T-cell (primary cell): ENCODE results near the gene AMZ2. TPM values are rescaled to one million over a fixed set of nuclear protein-coding genes. Genes with fewer than 3 reads are reported as not detected.
"Not testable (repeated sequence)": the region's sequence is repeated elsewhere in the genome, so short reads cannot be mapped to it uniquely, and the experiment has no call there.

ENCODE experiments used
- ATAC-seq, 4 experiments: fragments of 200-7000 bp in 3 of 4; fragments of 150-1000 bp in 1 of 4; cut with Tn5 transposase; replicated peaks in 1 of 4; 1 replicate in 3 of 4; 2 replicates in 1 of 4; pipeline ENCODE4 v1.10.0; 2021; ENCODE audit warnings: moderate library complexity in 3 of 4, mild to moderate bottlenecking in 2 of 4, moderate number of reproducible peaks in 1 of 4
- CTCF ChIA-PET, 2 donors: fragments of 300-600 bp; sonication (Branson Sonifier 250); formaldehyde crosslinking; loops; one replicate each; lab custom pipeline; 2022; ENCODE audit warnings: antibody characterized with exemption in 2 of 2; lab: Charles Lee
- POLR2A ChIA-PET, 2 donors: fragments of 300-600 bp; sonication (Branson Sonifier 250); formaldehyde crosslinking; loops; one replicate each; lab custom pipeline; 2022; ENCODE audit warnings: antibody characterized with exemption in 2 of 2; lab: Charles Lee
- DNase-seq, 35 experiments: peaks; one replicate each; pipeline versions ENCODE4 v3.0.0 to v3.0.0-alpha.2; 2013 to 2023
- H3K27ac ChIP-seq: one replicate; pipeline ENCODE4 v1.5.1; 2013; ENCODE audit warnings: low read length
- H3K27me3 ChIP-seq, 2 experiments: replicated peaks in 1 of 2; 1 replicate in 1 of 2; 2 replicates in 1 of 2; pipeline versions ENCODE4 v1.6.1 to v1.7.0; 2013; ENCODE audit warnings: low read length in 1 of 2, mixed read lengths in 1 of 2; ENCODE audit not compliant: control insufficient read depth in 2 of 2, insufficient read depth in 2 of 2; ENCODE audit errors: extremely low read depth in 1 of 2
- H3K36me3 ChIP-seq, 2 donors: 1 replicate in 1 of 2; 2 replicates in 1 of 2; pipeline versions ENCODE4 v1.6.1 to v1.7.0; 2013; ENCODE audit warnings: low read length in 1 of 2; ENCODE audit not compliant: control insufficient read depth in 2 of 2, insufficient read depth in 1 of 2; ENCODE audit errors: extremely low read depth in 1 of 2
- H3K4me1 ChIP-seq, 2 experiments: 1 replicate in 1 of 2; 2 replicates in 1 of 2; pipeline versions ENCODE4 v1.6.1 to v1.7.0; 2013; ENCODE audit warnings: low read length in 2 of 2, mixed read lengths in 1 of 2; ENCODE audit not compliant: insufficient read depth in 2 of 2, control insufficient read depth in 1 of 2; ENCODE audit errors: extremely low read depth in 1 of 2
- H3K4me3 ChIP-seq, 2 donors: 1 replicate in 1 of 2; 2 replicates in 1 of 2; pipeline versions ENCODE4 v1.5.1 to v1.7.0; 2013; ENCODE audit warnings: mild to moderate bottlenecking in 2 of 2, low read length in 1 of 2, moderate library complexity in 1 of 2; ENCODE audit not compliant: control insufficient read depth in 1 of 2; ENCODE audit errors: extremely low read depth in 1 of 2
- H3K9me3 ChIP-seq: 2 replicates; pipeline ENCODE4 v1.7.0; 2013
- H3K27ac Mint-ChIP-seq, 2 donors: one replicate each; pipeline ENCODE4 v1.8.0; 2020 to 2021; ENCODE audit warnings: mild to moderate bottlenecking in 2 of 2, mixed read lengths in 2 of 2
- H3K27me3 Mint-ChIP-seq, 2 donors: one replicate each; pipeline ENCODE4 v1.8.0; 2021 to 2022; ENCODE audit warnings: mixed read lengths in 2 of 2
- H3K36me3 Mint-ChIP-seq: one replicate; pipeline ENCODE4 v1.8.0; 2021; ENCODE audit warnings: mixed read lengths
- H3K4me1 Mint-ChIP-seq, 3 donors: one replicate each; pipeline ENCODE4 v1.8.0; 2020 to 2022; ENCODE audit warnings: mixed read lengths in 3 of 3, mild to moderate bottlenecking in 1 of 3
- H3K4me3 Mint-ChIP-seq, 3 donors: one replicate each; pipeline ENCODE4 v1.8.0; 2020 to 2022; ENCODE audit warnings: mild to moderate bottlenecking in 3 of 3, mixed read lengths in 3 of 3, moderate library complexity in 3 of 3
- H3K9me3 Mint-ChIP-seq, 3 donors: one replicate each; pipeline ENCODE4 v1.8.0; 2020 to 2022; ENCODE audit warnings: mixed read lengths in 3 of 3
- WGBS: methylation state at CpG from one replicate; pipeline ENCODE4 v1.1.5; 2013; ENCODE audit warnings: missing lambda C conversion rate; ENCODE audit not compliant: insufficient coverage; 5-methylcytosine and 5-hydroxymethylcytosine counted together
- total RNA-seq, 35 experiments: library from RNA in 6 of 35; stranded (reverse) in 6 of 35; fragments of 120-200 nt in 1 of 35; gene quantifications; one replicate each; pipeline versions ENCODE4 v1.2.1 to v1.2.4 and lab custom pipeline; 2013 to 2026

The AMZ2 gene
- total RNA-seq, 5 donors from 2014 or later (not counting 1 experiment from before 2014, with no cell fraction given), result 50.9 to 81.8 (median 60.5) TPM

GRCh38 chr17:68225055-68225454 is 22.8 kb upstream of the AMZ2 start:
- not testable (repeated sequence) for H3K27me3 Mint-ChIP-seq, H3K4me3 ChIP-seq, H3K4me3 Mint-ChIP-seq, H3K9me3 ChIP-seq, H3K27me3 ChIP-seq, H3K9me3 Mint-ChIP-seq
- ATAC-seq (peak in 1 of 4 experiments; percentile 28), DNase-seq (peak in 3 of 35 experiments; percentile 26 to 49 (median 41))
- no CpG with 5 or more reads among the region's 4 CpGs for WGBS
- Histone ChIP-seq H3K4me1 (peaks cover 0 to 16% of the 10 kb centered on the region in 2 experiments), H3K27ac (peak overlapping the region; percentile 55), H3K36me3 (peaks cover 0 to 13% of the 10 kb centered on the region in 2 donors)
- Mint-ChIP-seq H3K27ac (peak overlapping the region in 1 of 2 donors; percentile 75), H3K4me1 (peaks cover 20 to 40% (median 30%) of the 10 kb centered on the region in 3 donors), H3K36me3 (peaks cover 30% of the 10 kb centered on the region)
- ChIA-PET CTCF (interaction anchor here in 1 of 2 donors (0.7 to 1.0 kb wide), 4 partner anchors 10 to 241 kb away, joined by 3 to 4 read pairs (median 3); partner anchors contain the start of gene AMZ2), POLR2A (interaction anchor here in 1 of 2 donors (0.8 to 0.9 kb wide), 2 partner anchors 9 to 22 kb away, joined by 3 to 4 read pairs; no protein-coding TSS in a partner anchor)

GRCh38 chr17:68228039-68228680 is 19.7 kb upstream of the AMZ2 start:
- not testable (repeated sequence) for H3K4me3 Mint-ChIP-seq
- peak in 1 of 4 experiments; percentile 20 for ATAC-seq
- 67% methylated on average over 5 of the region's 9 CpGs for WGBS

GRCh38 chr17:68228817-68229570 is 18.8 kb upstream of the AMZ2 start:
- Histone ChIP-seq H3K27ac (no peak overlapping the region), H3K4me3 (no peak overlapping the region), H3K4me1 (peaks cover 0 to 25% of the 10 kb centered on the region in 2 experiments), H3K36me3 (peaks cover 0 to 11% of the 10 kb centered on the region in 2 donors), H3K27me3 (no peaks in the 10 kb centered on the region), H3K9me3 (no peaks in the 10 kb centered on the region)
- POLR2A ChIA-PET, result no interaction called here
- peak overlapping the region; percentile 66 to 79 for H3K27ac Mint-ChIP-seq
- ATAC-seq (no peak), DNase-seq (no peak)
- peaks cover 16 to 35% (median 24%) of the 10 kb centered on the region in 3 donors for H3K4me1 Mint-ChIP-seq
- H3K4me3 Mint-ChIP-seq, result no peak overlapping the region
- H3K36me3 Mint-ChIP-seq, result peaks cover 14% of the 10 kb centered on the region
- CTCF ChIA-PET, result no interaction called here
- no peaks in the 10 kb centered on the region for H3K9me3 Mint-ChIP-seq
- WGBS, result 93% methylated on average over 15 of the region's 17 CpGs
- H3K27me3 Mint-ChIP-seq, result no peaks in the 10 kb centered on the region

More at GRCh38 chr17:68228039-68228680, 19.7 kb upstream of the AMZ2 start:
- DNase-seq, H3K27ac ChIP-seq, H3K9me3 Mint-ChIP-seq, H3K27me3 Mint-ChIP-seq, H3K9me3 ChIP-seq, H3K27me3 ChIP-seq, POLR2A ChIA-PET, H3K4me3 ChIP-seq, CTCF ChIA-PET: not testable (repeated sequence)
- Mint-ChIP-seq H3K36me3 (peaks cover 15% of the 10 kb centered on the region), H3K4me1 (peaks cover 16 to 32% (median 24%) of the 10 kb centered on the region in 3 donors), H3K27ac (peak overlapping the region; percentile 66 to 79)
- Histone ChIP-seq H3K4me1 (peaks cover 0 to 21% of the 10 kb centered on the region in 2 experiments), H3K36me3 (peaks cover 0 to 11% of the 10 kb centered on the region in 2 donors)

GRCh38 chr17:68229619-68230018 is 18.2 kb upstream of the AMZ2 start:
- no peak overlapping the region for H3K4me3 ChIP-seq
- peaks cover 0 to 27% of the 10 kb centered on the region in 2 experiments for H3K4me1 ChIP-seq
- H3K36me3 Mint-ChIP-seq, result peaks cover 14% of the 10 kb centered on the region
- DNase-seq (no peak), ATAC-seq (no peak)
- H3K27me3 ChIP-seq, result no peaks in the 10 kb centered on the region
- H3K9me3 ChIP-seq, result no peaks in the 10 kb centered on the region
- ChIA-PET CTCF (no interaction called here), POLR2A (no interaction called here)
- no peak overlapping the region for H3K4me3 Mint-ChIP-seq
- no peak overlapping the region for H3K27ac ChIP-seq
- H3K9me3 Mint-ChIP-seq, result no peaks in the 10 kb centered on the region
- H3K27me3 Mint-ChIP-seq, result no peaks in the 10 kb centered on the region
- H3K27ac Mint-ChIP-seq, result peak overlapping the region in 1 of 2 donors; percentile 66
- H3K4me1 Mint-ChIP-seq, result peaks cover 16 to 38% (median 25%) of the 10 kb centered on the region in 3 donors
- H3K36me3 ChIP-seq, result peaks cover 0 to 11% of the 10 kb centered on the region in 2 donors
- WGBS, result 87% methylated on average over 7 of the region's 8 CpGs

GRCh38 chr17:68231131-68231530 is 16.7 kb upstream of the AMZ2 start:
- H3K9me3 Mint-ChIP-seq, H3K27me3 ChIP-seq, H3K9me3 ChIP-seq, H3K27ac Mint-ChIP-seq, H3K36me3 ChIP-seq, DNase-seq, H3K4me3 ChIP-seq, H3K4me3 Mint-ChIP-seq, H3K27me3 Mint-ChIP-seq, ATAC-seq, H3K27ac ChIP-seq, POLR2A ChIA-PET: not testable (repeated sequence)
- H3K4me1 ChIP-seq, result peaks cover 0 to 30% of the 10 kb centered on the region in 2 experiments
- WGBS, result no CpG with 5 or more reads among the region's 4 CpGs
- H3K4me1 Mint-ChIP-seq, result peaks cover 16 to 42% (median 34%) of the 10 kb centered on the region in 3 donors
- peaks cover 14% of the 10 kb centered on the region for H3K36me3 Mint-ChIP-seq
- CTCF ChIA-PET, result interaction anchor here in 1 of 2 donors (0.6 kb wide), 1 partner anchor 10 kb away, joined by 8 read pairs; no protein-coding TSS in a partner anchor

GRCh38 chr17:68231541-68231940 is 16.3 kb upstream of the AMZ2 start:
- H3K4me3 Mint-ChIP-seq, result no peak overlapping the region
- no CpG with 5 or more reads among the region's 1 CpG for WGBS
- no peaks in the 10 kb centered on the region for H3K27me3 Mint-ChIP-seq
- DNase-seq (no peak), ATAC-seq (no peak)
- Histone ChIP-seq H3K36me3 (peaks cover 0 to 8% of the 10 kb centered on the region in 2 donors), H3K27ac (no peak overlapping the region), H3K27me3 (no peaks in the 10 kb centered on the region), H3K4me1 (peaks cover 0 to 33% of the 10 kb centered on the region in 2 experiments), H3K9me3 (no peaks in the 10 kb centered on the region), H3K4me3 (no peak overlapping the region)
- peaks cover 16 to 42% (median 32%) of the 10 kb centered on the region in 3 donors for H3K4me1 Mint-ChIP-seq
- peaks cover 14% of the 10 kb centered on the region for H3K36me3 Mint-ChIP-seq
- no peaks in the 10 kb centered on the region for H3K9me3 Mint-ChIP-seq
- CTCF ChIA-PET, result no interaction called here
- H3K27ac Mint-ChIP-seq, result no peak overlapping the region
- POLR2A ChIA-PET, result no interaction called here
